Measurements from ENCODE around the gene NDST1. TPM values are rescaled to one million over a fixed set of nuclear protein-coding genes. Genes with fewer than 3 reads are reported as not detected.

Gene NDST1
- total RNA-seq, 2 experiments from 2014 or later, result 1.1 to 1.6 TPM

- H3K27ac ChIP-seq (ENCODE audit: low read depth in 1 of 2, low read length in 2 of 2), result no peak overlapping the region
- no peaks in the 10 kb centered on the region for H3K36me3 ChIP-seq (ENCODE audit: insufficient read depth, low read length)
- Mint-ChIP-seq H3K4me3 (no peak overlapping the region), H3K36me3 (ENCODE audit: low read depth) (no peaks in the 10 kb centered on the region), H3K27me3 (no peaks in the 10 kb centered on the region), H3K4me1 (ENCODE audit: low read depth) (no peaks in the 10 kb centered on the region), H3K9me3 (no peaks in the 10 kb centered on the region), H3K27ac (no peak overlapping the region)
- DNase-seq, result peak in 1 of 14 experiments; percentile 19
- H3K27me3 ChIP-seq (ENCODE audit: control insufficient read depth in 1 of 2, insufficient read depth in 2 of 2, low read length in 2 of 2), result peaks cover 0 to 4% of the 10 kb centered on the region in 2 experiments
- ChIA-PET CTCF (no interaction called here), POLR2A (no interaction called here)
- no peak for ATAC-seq (ENCODE audit: poor library complexity)
- no peak overlapping the region for H3K4me3 ChIP-seq (ENCODE audit: low read length)
- intact Hi-C loops (cut with DNase I, micrococcal nuclease), result no loop called here
- H3K9me3 ChIP-seq (ENCODE audit: control insufficient read depth in 1 of 2, insufficient read depth in 1 of 2, low read length in 2 of 2), result no peaks in the 10 kb centered on the region
- no peaks in the 10 kb centered on the region for H3K4me1 ChIP-seq (ENCODE audit: insufficient read depth, low read length)
- TF ChIP-seq CTCF (IDR thresholded peaks at IDR 0.05), result no peak
Measured at GRCh38 chr5:150582241-150583109, 74.5 kb downstream of the NDST1 start.

DNA sequence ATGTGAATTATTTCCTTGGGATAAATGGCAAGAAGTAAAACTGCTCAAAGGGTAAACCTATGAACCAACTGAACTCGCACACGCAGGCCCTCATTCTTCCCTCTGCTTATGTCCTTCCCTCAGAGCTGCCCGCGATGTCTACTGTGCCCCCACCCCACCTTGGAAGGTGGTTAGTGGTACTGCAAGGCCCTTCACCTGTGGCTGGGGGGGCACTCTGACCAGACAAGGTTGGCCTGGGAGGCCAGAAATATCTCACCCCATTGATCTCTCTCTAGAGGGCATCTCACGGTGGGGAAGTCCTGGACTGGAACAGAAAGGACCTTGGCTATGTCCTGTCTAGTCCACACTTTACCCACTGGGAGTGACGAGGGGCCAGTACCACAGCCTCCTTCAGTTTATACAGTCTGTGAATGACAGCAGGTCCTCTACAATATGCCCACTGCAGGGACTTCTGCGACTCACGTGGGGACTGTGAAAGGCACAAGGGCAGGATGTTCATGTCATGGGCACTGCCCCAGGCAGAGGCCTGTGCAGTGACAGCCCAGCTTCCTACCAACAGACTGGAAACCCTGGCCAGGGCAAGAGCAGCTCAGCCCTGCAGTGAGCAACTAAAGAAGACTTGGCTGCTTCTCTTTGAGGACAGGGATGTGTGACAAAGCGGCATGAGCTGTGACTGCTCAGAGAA is 75.8 kb downstream of the NDST1 start:
- Mint-ChIP-seq H3K36me3 (ENCODE audit: low read depth) (no peaks in the 10 kb centered on the region), H3K27ac (no peak overlapping the region), H3K4me3 (no peak overlapping the region), H3K27me3 (no peaks in the 10 kb centered on the region), H3K9me3 (no peaks in the 10 kb centered on the region), H3K4me1 (ENCODE audit: low read depth) (no peaks in the 10 kb centered on the region)
- CTCF ChIA-PET, result no interaction called here
- no peaks in the 10 kb centered on the region for H3K36me3 ChIP-seq (ENCODE audit: insufficient read depth, low read length)
- no peak for ATAC-seq (ENCODE audit: poor library complexity)
- DNase-seq, result no peak
- H3K27ac ChIP-seq (ENCODE audit: low read depth in 1 of 2, low read length in 2 of 2), result no peak overlapping the region
- H3K4me3 ChIP-seq (ENCODE audit: low read length), result no peak overlapping the region
- TF ChIP-seq CTCF (IDR thresholded peaks at IDR 0.05), result no peak
- H3K4me1 ChIP-seq (ENCODE audit: insufficient read depth, low read length), result no peaks in the 10 kb centered on the region
- intact Hi-C loops (cut with DNase I, micrococcal nuclease), result no loop called here
- POLR2A ChIA-PET, result no interaction called here
- no peaks in the 10 kb centered on the region for H3K9me3 ChIP-seq (ENCODE audit: control insufficient read depth in 1 of 2, insufficient read depth in 1 of 2, low read length in 2 of 2)
- peaks cover 0 to 4% of the 10 kb centered on the region in 2 experiments for H3K27me3 ChIP-seq (ENCODE audit: control insufficient read depth in 1 of 2, insufficient read depth in 2 of 2, low read length in 2 of 2)

DNA sequence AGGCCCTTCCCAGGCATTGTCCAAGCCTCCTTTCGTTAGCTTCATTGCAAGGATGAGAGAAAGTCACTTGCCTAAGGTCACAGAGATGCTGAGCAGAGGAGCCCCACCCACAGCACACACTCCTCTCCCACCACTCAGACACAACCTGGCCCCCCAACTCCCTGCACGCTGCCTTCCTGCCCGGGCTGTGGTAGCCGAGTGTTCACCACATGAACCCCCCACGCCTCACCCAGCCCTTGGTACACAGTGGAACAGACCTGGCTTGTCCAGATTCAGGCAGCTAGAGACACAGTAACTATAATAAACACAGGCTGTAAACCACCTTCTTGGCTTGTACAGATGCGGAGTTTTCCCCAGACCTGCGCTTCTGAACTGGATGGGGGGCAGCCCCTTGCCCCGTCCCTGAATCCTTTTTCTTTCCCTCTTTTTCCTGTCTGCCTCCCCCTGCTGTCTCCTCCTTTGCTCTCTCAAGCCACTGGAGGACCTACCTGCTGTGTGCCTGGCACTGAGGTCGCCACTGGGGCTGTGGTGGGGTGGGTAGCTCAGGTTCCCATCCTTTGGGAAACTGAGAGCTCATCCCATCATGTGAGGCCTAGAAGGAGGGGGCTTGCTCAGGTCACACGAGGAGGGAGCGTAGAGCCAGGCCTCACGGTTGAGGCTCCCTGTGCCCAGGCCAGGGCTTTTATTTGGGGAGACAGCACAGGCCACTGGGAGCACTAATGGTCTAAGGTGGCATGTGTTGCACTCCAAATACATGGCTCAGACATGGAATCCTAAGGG is 76.8 kb downstream of the NDST1 start:
- Histone ChIP-seq H3K27ac (ENCODE audit: low read depth in 1 of 2, low read length in 2 of 2) (no peak overlapping the region), H3K36me3 (ENCODE audit: insufficient read depth, low read length) (no peaks in the 10 kb centered on the region), H3K4me3 (ENCODE audit: low read length) (no peak overlapping the region), H3K27me3 (ENCODE audit: control insufficient read depth in 1 of 2, insufficient read depth in 2 of 2, low read length in 2 of 2) (peaks cover 0 to 4% of the 10 kb centered on the region in 2 experiments), H3K4me1 (ENCODE audit: insufficient read depth, low read length) (no peaks in the 10 kb centered on the region), H3K9me3 (ENCODE audit: control insufficient read depth in 1 of 2, insufficient read depth in 1 of 2, low read length in 2 of 2) (peaks cover 0 to under 1% of the 10 kb centered on the region in 2 experiments)
- H3K27me3 Mint-ChIP-seq, result no peaks in the 10 kb centered on the region
- ATAC-seq (ENCODE audit: poor library complexity) (no peak), DNase-seq (no peak)
- intact Hi-C loops (cut with DNase I, micrococcal nuclease), result no loop called here
- H3K27ac Mint-ChIP-seq, result no peak overlapping the region
- no peaks in the 10 kb centered on the region for H3K36me3 Mint-ChIP-seq (ENCODE audit: low read depth)
- POLR2A ChIA-PET, result no interaction called here
- CTCF ChIA-PET, result no interaction called here
- TF ChIP-seq CTCF (IDR thresholded peaks at IDR 0.05), result no peak
- no peaks in the 10 kb centered on the region for H3K4me1 Mint-ChIP-seq (ENCODE audit: low read depth)
- H3K4me3 Mint-ChIP-seq, result no peak overlapping the region
- H3K9me3 Mint-ChIP-seq, result no peaks in the 10 kb centered on the region

Data from CD4-positive, alpha-beta T cell (primary cell).